Activated CD4-positive, alpha-beta T cell treated with anti-CD3 and anti-CD28 coated beads, Interleukin-2, amount 50 U/mL, for 48 hours (primary cell): ENCODE data around the gene MESP1.
"Not testable (repeated sequence)": the region's sequence is repeated elsewhere in the genome, so short reads cannot be mapped to it uniquely, and the experiment has no call there.

ENCODE experiments used
- DNase-seq, 2 experiments: peaks; one replicate each; pipeline ENCODE4 v3.0.0-alpha.2; 2020

MESP1 gene, protein sequence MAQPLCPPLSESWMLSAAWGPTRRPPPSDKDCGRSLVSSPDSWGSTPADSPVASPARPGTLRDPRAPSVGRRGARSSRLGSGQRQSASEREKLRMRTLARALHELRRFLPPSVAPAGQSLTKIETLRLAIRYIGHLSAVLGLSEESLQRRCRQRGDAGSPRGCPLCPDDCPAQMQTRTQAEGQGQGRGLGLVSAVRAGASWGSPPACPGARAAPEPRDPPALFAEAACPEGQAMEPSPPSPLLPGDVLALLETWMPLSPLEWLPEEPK

DNA sequence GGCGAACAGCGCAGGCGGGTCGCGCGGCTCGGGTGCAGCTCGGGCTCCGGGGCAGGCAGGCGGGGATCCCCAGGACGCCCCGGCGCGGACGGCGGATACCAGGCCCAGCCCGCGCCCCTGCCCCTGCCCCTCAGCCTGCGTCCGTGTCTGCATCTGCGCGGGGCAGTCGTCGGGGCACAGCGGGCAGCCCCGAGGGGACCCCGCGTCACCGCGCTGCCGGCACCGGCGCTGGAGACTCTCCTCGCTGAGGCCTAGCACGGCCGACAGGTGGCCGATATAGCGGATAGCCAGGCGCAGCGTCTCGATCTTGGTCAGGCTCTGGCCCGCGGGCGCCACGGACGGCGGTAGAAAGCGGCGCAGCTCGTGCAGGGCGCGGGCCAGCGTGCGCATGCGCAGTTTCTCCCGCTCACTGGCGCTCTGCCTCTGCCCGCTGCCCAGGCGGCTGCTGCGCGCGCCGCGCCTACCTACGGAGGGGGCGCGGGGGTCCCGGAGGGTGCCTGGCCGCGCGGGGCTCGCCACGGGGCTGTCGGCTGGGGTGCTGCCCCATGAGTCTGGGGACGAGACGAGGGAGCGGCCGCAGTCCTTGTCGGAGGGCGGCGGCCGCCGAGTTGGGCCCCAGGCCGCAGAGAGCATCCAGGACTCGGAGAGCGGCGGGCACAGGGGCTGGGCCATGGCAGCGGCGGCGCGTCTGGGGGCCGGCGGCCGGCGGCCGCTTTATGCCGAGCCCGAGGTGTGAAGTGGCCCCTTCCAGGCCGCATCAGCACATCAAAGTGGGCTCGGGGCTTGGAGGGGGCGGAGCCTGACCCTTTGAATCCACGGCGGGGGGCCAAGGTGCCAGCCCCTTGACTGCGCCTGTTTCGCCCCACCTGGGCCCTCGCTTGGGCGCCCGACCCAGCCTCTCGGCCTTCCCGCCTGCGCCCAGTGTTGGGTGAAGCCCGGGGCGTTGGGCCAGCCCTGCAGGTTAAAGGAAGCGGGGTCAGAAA lies at the start of gene MESP1:
MESP1 (minus strand) TSS at position 690 of the 983 bp plus-strand sequence; CDS start at position 672, 18 bp downstream.
- peak; percentile 87 to 90 for DNase-seq

DNA sequence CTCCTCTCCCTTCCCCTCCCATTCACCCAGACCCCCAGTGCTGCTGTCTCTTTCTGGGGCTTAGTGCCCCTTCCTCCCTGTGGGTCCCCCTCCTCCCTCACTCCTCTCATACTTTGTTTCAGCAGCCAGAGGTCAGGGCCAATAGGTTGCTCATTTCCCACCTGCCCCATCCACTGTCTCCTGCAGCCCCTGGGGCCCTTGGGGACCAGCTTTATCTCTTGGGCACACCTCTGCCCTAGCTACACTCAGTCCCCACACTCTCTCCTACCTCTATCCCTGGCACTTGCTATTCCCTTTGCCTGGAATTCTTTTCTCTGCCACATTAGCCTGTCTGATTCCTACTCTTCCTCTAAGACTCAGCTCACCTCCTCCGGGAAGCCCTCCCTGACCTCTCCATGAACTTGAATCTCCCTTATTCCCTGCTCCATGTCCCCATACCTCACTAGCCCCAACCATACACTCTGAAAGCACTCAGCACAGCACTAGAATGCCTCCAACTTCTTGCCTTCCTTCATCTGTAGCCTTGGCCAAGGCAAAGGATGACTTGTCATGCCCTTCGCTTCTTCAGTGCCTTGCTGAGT lies 49.0 kb upstream of the MESP1 start:
- no peak for DNase-seq

DNA sequence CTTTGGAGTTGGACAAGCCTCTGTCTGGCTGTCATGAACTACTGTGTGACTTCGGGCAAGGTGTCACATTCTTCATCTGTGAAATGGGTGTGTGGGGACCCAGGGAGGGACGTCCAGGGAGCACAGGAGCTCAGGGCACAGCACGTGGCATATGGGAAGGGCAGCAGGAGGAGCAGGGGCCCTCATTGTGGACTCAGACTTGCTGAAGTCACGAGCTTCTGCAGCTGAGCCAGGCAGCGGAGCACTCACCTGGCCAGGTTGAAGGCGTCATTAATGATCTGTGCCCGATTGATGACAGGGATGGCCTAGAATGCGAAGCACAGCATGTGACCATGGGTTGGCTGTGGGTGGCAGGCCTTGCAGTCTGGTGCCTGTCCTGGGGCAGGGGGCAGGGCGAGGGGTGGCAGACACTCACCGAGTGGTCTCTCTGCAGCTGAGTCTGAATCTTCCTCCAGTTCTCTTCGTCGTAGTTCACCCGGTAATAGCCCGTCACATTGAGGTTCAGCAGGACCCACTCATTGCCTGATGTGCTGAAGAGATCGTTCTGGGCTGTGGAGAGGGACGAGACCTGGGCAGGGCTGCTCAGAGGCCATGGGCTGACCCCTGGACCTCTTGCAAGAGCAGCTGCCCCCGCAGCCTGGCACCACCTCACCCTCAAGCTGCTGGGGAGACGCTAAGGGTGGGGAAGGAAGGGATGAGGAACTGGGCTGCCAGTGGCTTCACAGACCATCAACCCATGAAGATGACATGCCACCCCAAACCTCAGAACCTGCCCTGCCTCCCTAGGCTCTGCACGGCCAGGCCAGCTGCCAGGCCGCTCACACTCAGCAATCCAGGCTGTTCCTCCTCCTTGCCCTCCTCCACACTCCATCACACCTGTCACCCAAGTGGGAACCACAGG lies 48.2 kb upstream of the MESP1 start:
- DNase-seq, result no peak

DNA sequence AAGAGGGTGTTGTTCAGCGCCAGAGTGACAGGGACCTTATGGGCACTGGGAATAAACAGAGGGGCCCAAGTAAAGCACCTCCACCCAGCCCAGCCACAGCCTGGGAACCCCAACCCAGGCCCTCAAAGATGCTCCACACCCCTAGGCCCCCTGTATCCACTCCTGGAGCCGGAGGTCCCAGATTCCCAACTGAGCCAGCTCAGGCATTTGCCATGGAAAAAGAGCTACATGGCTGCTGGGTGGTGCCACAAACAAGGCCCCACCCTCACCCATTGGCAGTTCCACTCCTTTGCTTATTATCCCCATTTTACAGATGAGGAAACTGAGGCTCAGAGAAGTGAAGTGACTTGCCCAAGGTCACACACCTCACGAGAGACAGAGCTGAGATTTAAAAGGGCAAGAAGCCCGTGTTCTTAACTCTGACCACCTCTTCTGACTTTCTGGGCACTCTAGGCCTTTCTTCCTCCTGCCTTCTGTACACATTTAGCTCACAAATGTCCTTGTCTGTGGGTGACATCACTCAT lies 46.7 kb upstream of the MESP1 start:
- DNase-seq, result no peak

DNA sequence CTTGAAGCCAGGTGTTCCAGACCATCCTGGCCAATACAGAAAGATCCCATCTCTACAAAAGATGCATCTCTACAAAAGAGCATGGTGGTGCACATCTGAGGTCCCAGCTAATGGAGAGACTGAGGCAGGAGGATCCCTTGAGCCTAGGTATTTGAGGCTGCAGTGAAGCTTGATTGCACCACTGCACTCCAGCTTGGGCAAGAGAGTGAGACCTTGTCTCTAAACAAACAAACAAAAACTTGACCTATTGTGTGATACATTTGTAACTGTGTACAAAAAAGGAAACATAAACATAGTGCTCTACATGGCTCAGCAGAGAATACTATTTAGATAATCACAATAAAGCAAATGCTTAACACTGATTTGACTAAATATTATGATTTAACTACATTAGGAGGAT lies 44.9 kb upstream of the MESP1 start:
- no peak for DNase-seq

DNA sequence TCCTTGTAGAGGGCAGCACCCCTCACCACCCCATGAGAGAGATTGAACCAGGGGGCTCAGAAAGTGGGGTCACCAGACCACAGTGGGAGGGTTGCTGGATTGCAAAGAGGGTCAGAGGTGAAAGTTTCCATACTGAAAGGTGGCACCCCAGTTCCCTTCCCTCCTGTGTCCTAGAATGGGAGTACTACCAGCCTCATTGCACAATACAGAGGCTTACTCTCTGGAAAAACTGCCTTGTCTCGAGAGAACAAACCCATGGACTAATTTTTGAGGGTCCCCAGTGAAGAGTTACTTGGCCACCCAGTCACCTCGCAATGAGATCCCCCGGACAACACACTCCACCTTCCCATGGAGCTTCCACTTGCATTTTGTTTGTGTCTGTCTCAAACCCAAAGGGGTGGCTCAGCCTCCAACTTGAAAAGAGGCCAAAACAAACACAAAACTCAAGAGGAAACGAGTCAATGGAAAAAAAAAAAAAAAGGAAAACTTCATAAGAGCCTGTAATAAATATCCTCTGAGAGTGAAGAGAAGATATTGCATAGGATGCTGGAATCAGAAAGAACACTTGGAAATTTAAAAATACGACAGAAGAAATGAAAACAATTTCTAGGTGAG lies 43.7 kb upstream of the MESP1 start:
- DNase-seq, result no peak

DNA sequence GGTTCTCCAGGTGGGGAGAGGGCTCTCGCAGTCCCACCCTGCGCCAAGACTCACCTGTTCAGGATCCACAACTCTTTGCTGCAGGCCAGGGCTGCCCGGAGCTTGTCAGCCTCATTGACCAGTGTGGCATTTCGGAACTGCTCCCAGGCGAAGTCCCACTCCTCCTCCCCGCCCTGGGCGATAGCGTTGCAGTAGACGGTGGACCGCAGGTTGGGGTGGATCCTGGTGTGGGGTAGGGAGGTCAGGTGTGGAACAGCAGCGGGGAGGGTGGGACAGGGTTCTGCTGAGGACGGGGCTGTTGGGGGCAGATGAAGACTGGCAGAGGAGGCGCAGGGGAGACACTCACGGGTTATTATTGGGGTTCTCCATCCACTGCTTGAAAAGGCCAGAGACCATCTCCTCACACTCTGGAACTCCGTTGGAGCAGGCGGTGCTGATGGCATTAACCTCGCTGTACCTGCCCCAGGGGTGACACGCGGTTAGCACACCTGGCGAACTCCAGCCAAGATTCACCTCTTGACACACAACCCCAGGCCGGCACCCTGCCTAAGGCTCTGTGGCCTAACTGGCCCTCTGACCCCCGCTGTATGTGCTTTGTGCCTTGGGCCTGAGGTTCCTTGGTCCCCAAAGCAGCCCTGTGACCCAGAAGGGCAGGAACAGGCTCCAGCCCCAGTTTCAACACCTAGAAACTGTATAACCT lies 41.2 kb upstream of the MESP1 start:
- DNase-seq, result no peak

DNA sequence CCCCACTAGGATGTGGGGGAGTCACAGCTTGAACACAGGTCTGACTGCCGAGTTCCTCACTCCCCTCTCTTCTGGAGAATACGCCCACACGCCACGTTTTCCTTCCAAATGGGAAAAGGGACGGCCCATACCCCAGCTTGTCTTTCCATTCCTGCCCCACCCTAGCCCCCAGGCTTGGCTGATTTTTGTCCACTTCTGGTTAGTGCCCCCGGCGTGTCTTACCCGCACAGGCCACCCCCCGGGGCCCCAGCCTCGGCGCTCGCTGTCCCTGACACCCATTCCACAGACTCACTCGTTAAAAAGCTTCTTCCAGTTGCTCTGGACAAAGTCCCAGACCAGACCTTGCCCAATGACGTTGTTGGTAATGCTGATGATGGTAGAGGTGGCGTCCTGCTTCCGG lies 39.6 kb upstream of the MESP1 start:
- DNase-seq, result no peak

DNA sequence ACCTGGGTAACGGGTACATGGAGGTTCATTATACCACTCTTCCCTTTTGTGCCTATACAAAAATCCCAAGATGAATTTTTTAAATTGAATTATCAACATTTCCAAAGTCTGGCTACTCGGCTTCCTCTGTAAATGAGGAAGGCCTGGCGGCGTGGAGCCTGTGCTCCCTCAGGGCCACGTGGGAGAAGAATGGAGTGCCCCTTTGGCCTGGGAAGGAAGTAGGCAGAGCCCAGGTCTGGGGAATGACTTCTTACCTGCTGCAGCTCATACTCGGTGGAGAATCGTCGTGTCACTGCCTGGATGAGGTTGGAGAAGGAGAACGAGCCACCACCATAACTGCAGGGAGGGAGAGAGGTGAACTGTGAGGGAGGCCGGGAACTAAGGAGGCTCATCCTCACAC lies 39.2 kb upstream of the MESP1 start:
- no peak for DNase-seq

DNA sequence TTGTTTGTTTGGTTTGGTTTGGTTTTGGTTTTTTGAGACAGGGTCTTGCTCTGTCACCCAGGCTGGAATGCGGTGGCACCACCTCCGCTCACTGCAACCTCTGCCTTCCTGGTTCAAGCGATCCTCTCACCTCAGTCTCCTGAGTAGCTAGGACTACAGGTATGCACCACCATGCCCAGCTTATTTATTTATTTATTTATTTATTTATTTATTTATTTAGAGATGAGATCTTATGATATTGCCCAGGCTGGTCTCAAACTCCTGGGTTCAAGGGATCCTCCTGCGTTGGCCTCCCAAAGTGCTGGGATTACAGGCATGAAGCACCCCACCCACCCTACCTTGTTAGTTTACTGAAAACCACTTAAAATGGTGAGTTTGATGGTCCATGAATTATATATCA lies 37.5 kb upstream of the MESP1 start:
- not testable (repeated sequence) for DNase-seq

DNA sequence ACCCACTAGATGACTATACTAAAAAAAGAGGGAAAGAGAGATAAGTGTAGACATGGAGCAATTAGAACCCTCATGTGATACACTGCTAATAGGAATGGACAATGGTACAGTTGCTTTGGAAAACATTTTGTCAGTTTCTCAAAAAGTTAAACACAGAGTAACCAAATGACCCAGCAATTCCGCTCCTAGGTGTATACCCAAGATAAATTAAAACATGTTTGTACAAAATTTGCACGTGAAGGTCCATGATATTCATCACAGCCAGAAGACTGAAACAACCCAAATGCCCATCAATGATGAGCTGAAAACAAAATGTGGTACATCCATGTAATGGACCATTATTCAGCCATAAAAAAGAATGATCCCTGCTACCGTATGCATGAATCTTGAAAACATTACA lies 36.9 kb upstream of the MESP1 start:
- no peak for DNase-seq

DNA sequence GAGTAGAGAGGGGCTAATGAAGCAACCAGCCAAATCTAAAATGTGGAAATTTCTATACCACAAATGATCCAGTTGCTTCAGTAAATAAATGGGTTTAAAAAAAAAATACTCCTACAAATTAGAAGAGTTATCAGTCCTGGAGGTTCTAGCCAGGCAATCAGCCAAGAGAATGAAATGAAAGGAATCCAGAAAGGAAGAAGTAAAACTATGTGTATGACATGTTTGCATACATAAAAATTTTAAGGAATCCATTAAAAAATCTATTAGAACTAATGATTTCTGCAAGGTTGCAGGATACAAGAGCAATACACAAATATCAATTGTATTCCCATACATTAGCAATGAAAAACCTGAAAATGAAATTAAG lies 34.7 kb upstream of the MESP1 start:
- no peak for DNase-seq

DNA sequence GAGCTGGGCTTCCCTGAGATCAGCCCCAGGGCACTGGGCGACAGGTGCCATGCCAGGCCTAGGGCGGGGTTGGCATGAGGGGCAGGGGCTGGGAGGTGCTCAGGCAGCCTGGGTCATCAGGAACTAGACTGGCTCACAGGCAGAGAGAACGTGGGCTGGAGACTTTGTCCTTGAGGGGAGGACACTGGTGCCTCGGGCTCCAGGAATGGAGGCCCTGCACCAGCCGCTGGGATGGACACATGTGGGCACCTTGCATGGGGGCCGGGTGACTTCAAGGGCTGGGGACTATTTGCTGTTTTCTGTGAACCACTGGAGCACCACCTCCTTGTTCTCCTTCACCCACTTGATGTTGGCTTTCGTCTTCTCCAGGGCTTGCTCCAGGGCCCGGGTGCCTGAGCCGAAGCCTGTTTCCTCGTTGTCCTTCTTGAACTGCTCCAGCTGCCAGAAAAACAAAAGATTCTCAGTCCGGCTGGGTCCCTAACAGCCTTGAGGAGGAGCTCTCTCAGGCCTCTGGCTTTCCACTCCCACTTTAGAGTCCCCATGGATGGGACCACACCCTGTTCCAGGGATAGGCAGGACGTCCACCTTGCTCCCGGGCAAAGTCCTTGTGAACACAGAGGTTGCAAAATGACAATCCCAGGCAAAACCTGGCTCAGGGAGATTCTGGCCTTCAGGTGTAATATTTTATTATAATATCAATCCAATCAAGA lies 34.2 kb upstream of the MESP1 start:
- no peak for DNase-seq

DNA sequence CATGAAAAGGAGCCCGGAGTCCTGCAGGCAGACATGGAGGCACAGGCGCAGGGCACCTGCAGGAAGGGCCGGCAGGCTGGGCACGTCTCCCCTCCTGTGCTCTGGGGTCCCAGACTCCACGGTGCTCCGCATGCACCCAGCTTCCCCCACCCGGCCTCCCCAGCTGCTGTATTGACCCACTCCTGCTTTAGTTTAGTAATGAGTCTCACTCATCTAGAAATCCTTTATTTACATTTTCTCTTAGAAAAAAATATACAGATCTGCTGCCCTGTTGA lies 33.6 kb upstream of the MESP1 start:
- no peak for DNase-seq

DNA sequence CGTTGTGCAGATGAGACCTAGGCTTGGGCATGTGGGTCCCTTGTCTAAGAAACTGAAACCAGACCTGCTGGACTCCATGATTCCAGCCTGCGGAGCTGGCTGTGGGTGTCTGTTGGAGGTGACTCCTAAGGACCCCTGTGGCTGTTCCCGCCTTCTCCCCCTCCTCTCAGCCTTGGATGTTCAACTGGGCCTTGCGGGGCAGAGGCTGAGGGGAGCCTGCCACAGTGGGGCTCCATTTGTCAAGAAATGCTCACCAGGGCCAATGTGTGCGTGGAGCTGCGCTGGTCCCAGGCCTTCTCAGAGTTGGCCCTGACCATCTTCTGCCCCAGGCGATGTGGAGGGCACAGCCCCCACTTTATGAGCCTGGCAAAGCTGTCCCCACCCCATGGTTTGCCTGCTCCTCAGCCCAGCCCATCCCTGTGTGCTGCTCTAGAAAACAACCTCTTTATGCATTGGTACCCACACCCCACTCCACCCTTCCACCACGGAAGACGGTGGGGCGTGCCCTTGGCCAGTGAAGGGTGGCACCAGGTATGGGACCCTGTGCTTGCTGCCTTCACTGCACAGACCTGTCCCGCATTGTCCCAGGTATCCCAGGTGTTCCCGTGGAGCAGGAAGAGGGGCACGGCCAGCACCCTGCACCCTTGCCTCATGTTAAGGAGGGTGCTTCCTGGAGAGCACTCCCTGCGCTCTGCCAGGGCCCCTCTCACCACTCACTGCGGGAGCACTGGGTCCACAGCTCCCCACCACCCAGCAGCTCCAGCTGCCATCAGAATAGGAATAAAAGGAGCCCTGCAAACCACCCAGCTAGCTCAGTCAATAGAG lies 33.0 kb upstream of the MESP1 start:
- DNase-seq, result no peak

DNA sequence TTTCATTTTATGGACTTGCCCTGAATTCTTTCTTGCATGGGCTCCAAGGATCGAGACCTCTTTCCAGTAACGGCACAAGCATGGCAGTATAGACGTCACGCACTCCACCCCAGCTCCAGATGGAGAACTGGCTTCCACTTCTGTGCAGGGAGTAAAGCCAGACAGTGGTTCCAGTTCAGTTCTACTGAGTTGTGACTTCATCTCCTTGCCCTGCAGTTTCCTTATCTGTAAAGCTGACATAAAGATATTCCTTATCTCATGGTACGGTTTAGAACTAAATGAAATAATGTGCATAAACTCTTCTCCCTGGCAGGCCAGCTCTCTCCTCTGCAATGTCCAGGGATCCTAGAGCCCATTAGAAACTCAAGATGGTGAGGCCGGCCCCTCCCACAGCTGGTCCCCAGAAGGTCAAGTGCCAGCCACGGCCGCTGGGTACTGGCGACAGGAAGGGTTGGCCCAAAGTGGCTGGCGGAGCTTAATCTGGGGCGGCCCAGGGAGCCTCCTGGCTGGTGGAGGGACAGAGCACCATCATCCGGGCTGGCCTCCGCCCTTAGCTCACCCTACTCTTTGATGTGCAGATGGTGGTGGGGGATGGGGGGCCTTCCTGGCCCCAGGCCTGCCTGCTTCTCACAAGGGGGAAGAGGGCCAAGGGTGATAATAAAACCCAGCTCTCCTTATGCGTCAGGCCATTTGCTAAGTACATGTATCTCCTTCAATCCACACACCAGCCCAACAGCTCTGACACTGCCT lies 32.2 kb upstream of the MESP1 start:
- DNase-seq, result no peak

DNA sequence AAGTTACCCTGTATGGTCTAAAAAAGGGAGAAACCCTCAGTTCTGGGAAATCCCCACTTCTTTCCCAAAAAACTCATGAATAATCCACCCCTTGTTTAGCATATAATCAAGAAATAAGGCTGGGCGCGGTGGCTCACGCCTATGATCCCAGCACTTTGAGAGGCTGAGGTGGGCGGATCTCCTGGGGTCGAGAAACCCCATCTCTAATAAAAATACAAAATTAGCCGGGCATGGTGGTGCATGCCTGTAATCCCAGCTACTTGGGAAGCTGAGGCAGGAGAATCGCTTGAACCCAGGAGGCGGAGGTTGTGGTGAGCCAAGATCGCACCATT lies 31.5 kb upstream of the MESP1 start:
- DNase-seq, result not testable (repeated sequence)

DNA sequence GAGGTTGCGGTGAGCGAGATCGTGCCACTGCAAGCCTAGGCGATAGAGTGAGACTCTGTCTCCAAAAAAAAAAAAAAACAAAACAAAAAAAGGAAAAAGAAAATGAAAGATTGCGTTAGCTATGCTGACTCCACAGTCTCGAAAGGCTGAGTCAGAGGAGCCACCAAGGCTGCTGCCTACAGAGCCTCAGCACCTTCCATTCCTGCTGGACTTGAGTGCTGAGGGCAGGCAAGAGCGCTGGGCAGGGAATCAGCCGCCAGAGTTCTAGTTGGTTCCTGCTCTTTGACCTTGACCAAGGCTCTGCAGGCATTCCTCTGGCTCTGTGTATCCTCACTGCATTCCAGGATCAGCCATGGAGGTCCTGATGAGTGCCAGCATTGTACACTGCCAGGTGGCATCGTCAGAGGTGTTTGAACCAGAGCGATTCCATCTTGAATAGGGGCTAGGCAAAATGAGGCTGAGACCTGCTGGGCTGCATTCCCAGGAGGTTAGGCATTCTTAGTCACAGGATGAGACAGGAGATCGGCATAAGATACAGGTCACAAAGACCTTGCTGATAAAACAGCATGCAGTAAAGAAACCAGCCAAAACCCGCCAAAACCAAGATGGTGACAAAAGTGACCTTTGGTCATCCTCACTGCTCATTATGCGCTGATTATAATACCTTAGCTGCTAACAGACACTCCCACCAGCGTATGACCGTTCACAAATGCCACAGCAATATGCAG lies 31.0 kb upstream of the MESP1 start:
- peak; percentile 13 to 30 for DNase-seq

DNA sequence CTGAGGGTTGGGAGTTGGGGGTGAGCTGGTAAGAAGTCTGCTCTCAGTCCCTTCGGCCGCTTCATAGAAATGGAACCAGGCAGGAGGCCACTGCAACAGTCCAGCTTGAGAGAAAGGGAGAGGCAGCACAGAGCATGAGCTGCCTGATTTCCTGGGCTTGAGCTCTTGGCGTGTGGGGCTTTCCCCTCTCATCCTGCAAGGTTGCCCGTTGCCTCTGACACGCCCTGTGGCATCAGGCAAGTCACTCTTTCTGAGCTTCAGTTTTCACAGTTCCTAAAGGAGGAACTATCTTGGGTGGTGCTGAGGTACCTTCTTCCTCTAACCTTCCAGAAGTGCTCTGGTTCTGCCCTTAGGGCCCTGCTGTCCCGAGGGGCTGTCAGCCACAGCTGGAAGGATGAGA lies 30.0 kb upstream of the MESP1 start:
- peak; percentile 37 to 55 for DNase-seq
